Choroid plexus epithelial cell (primary cell): ENCODE measurements around the gene NIBAN1.

Experiments used
- DNase-seq: peaks from one replicate; pipeline ENCODE4 v3.0.0-alpha.2; 2010; ENCODE audit warnings: low read depth
- H3K4me3 ChIP-seq: 2 replicates; pipeline ENCODE4 v1.5.1; 2011; ENCODE audit warnings: low read depth, mild to moderate bottlenecking, control low read depth, low read length, moderate library complexity
- TF ChIP-seq, protein P1 (sequence below): conservative IDR thresholded peaks from 2 replicates; pipeline ENCODE4 v1.5.1; 2011; ENCODE audit warnings: low read depth, mild to moderate bottlenecking, control low read depth, inconsistent platforms, low read length, moderate library complexity

The NIBAN1 gene

DNA sequence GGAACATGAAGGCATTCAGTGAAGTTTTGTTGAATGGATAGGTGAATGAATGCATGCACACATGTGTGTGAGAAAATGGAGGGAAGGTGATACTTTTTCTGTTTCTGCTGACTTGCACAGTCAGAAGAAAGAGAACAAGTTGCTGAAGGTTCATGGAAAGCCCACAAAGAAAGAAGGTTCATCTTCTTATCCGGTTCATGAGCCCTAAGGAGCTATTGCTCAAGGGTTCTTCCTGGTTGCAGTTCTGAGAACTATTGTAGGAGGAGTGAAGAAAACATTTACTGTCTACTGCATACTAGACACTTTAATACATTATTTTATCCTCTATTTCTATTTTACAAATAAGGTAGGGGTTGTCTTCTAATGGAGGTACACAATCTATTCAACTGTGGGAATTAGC lies 13.4 kb upstream of the NIBAN1 start:
- TF ChIP-seq, protein P1, sequence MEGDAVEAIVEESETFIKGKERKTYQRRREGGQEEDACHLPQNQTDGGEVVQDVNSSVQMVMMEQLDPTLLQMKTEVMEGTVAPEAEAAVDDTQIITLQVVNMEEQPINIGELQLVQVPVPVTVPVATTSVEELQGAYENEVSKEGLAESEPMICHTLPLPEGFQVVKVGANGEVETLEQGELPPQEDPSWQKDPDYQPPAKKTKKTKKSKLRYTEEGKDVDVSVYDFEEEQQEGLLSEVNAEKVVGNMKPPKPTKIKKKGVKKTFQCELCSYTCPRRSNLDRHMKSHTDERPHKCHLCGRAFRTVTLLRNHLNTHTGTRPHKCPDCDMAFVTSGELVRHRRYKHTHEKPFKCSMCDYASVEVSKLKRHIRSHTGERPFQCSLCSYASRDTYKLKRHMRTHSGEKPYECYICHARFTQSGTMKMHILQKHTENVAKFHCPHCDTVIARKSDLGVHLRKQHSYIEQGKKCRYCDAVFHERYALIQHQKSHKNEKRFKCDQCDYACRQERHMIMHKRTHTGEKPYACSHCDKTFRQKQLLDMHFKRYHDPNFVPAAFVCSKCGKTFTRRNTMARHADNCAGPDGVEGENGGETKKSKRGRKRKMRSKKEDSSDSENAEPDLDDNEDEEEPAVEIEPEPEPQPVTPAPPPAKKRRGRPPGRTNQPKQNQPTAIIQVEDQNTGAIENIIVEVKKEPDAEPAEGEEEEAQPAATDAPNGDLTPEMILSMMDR = no peak
- peak; percentile 7 for DNase-seq
- no peak overlapping the region for H3K4me3 ChIP-seq

DNA sequence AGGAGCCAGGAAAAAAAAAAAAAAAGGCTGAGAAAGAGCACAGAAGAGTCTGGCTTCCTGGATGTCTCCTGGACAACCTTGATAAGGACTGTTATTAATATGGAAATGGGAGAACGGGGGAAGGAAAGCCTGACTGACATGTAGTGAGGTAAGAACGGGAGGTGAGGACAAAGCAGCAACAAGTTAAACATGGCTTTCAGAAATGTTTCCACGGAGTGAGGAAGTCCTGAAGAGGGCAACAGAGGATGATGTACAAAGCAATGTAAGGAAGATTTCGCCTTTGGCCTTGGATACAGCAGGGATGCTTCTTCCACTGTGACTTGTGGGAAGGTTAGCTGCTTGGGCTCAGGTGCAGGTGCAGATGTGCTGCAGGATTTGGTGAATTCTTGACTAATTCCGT lies 11.9 kb upstream of the NIBAN1 start:
- TF ChIP-seq, protein P1 = peak; percentile 71
- DNase-seq = peak; percentile 76
- no peak overlapping the region for H3K4me3 ChIP-seq

DNA sequence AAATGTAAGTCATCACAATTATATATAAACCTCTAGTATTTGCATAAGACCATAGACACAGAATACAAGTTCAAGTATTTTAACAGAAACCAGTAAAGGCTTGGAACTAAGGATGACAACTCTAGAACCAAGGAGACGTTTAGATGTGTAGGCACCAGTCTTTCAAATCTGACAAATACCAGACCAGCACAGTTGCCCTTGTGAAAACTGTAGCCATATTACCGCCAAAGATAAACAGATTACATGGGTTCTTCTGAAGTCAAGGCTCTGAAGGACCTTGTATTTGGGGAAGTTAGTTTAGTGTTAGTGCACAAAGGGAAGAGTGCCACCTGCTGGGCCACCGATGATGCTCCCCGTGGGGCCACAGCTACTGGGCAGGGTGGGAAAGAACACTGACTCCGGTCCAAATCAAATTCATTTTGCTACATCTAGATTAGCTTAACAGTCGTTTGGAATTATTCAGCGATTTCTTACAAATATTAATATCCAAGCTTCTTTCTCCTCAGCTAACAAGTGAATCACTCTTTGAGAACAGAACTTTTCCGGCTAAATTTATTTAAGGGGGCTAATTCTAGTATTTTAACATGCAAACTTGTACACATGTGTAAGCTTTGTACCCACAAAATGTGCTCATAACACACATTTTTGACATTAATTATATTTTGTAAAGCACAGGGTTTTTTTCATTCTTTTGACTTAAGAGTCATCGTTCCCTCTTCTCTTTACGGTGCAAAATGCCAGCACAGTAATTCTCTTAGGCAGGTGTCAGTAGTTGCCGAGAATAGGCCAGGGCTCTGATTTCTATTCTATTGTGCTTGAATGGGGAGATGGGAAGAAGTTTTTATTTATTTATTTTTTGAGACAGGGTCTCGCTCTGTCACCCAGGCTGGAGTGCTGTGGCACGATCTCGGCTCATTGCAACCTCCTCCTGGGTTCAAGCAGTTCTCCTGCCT lies 8.0 kb upstream of the NIBAN1 start:
- no peak overlapping the region for H3K4me3 ChIP-seq
- TF ChIP-seq, protein P1 = peak; percentile 99
- peak; percentile 86 for DNase-seq

DNA sequence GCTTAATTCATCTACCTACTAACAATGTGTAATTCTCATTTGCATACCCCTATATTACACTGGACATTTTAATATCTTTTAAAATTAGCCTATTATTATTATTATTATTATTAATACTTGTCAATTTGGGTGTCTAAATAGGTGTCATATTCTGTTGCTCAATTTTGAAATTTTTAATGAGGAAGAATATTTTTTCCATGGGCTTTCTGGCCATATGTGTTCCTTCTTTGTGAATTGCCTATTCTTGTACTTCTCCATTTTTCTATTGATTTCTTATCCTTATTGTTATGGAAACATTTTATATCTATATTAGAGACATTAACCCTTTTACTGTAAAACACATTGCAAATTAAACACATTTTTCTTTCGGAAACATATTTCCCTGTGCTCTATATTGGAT lies 6.4 kb upstream of the NIBAN1 start:
- no peak for DNase-seq
- TF ChIP-seq, protein P1 = no peak
- H3K4me3 ChIP-seq = no peak overlapping the region

DNA sequence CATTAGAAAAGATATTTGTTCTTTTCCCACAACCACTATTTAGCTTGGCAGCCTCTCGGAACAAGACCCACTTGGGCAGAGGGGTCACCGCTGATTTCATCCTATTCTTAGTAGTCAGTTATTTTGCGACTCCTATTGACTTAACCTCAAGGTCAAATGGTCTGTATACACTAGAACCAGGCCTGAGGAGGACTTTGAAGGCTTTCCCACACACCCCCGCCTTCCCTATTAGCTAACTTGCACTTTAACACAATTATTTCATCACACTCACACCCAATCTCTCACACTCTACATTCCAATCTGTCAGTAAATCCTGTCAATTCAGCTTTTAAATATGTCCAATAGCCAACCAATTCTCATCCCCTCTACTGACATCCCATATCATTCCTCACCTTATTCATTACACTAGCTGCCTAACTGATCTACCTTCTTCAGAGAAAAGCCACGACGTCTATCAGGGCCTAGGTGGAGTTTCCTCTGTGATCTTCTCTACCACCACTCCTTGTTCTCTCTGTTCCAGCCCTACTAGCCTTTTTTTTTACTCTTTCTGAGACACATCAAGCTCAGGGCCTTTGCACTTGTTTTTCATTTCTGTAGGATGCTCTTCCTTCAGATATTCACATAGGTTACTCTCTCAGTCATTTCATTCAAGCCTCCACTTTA lies 1.0 kb upstream of the NIBAN1 start:
- TF ChIP-seq, protein P1 = no peak
- no peak overlapping the region for H3K4me3 ChIP-seq
- peak; percentile 19 for DNase-seq

DNA sequence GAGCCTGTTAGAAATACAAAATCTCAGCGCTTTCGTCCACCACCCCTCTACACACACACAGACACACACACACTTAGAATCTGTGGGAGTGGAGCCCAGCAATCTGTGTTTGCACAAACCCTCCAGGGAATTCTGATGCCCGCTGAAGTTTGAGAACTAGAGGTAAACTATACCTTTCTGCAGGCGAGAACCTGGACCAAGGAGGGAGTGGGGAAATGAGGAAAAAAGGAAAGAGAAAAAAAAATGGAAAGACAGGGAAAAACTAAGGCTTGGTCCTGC lies 468 bp upstream of the NIBAN1 start:
- TF ChIP-seq, protein P1 = no peak
- H3K4me3 ChIP-seq = peak overlapping the region; percentile 63
- DNase-seq = no peak
